SU-DHL-6 (cell line): ENCODE data around the gene FRMPD4.

Experiments used
- H2AFZ ChIP-seq: fragments of 200-600 bp; sonication (generic); 2 replicates; pipeline ENCODE4 v1.6.1; 2014; ENCODE audit warnings: low read depth, mild to moderate bottlenecking, moderate library complexity, mixed read lengths, antibody characterized with exemption, low read length; ENCODE audit not compliant: severe bottlenecking
- H3F3A ChIP-seq: fragments of 200-600 bp; shearing (Covaris generic); 2 replicates; pipeline ENCODE4 v1.6.0; 2016; ENCODE audit warnings: antibody characterized with exemption, mild to moderate bottlenecking; ENCODE audit not compliant: insufficient read depth
- H3K27ac ChIP-seq: fragments of 200-600 bp; sonication (generic); 2 replicates; pipeline ENCODE4 v1.5.1; 2016; ENCODE audit warnings: low read depth, mild to moderate bottlenecking, low read length, moderate library complexity, mixed read lengths
- H3K27me3 ChIP-seq: fragments of 200-600 bp; sonication (generic), shearing (Covaris generic); 2 replicates; pipeline ENCODE4 v1.6.0; 2014; ENCODE audit warnings: mild to moderate bottlenecking, low read length
- H3K36me3 ChIP-seq: fragments of 200-600 bp; sonication (generic); 2 replicates; pipeline ENCODE4 v1.6.1; 2014; ENCODE audit warnings: mild to moderate bottlenecking, low read length, mixed read lengths
- H3K4me2 ChIP-seq: fragments of 300-600, 200-600 bp; shearing (Covaris generic), sonication (generic); 2 replicates; pipeline ENCODE4 v1.6.0; 2014; ENCODE audit warnings: low read length, low read depth, mild to moderate bottlenecking; ENCODE audit not compliant: poor library complexity, severe bottlenecking
- H3K4me3 ChIP-seq: fragments of 200-600 bp; sonication (generic); 2 replicates; pipeline ENCODE4 v1.5.1; 2014; ENCODE audit warnings: antibody characterized with exemption, low read length, mild to moderate bottlenecking, mixed read lengths; ENCODE audit not compliant: insufficient read depth, poor library complexity, severe bottlenecking
- H3K79me2 ChIP-seq: fragments of 200-600 bp; sonication (generic); 2 replicates; pipeline ENCODE4 v1.6.1; 2014; ENCODE audit warnings: mild to moderate bottlenecking, low read length, moderate library complexity; ENCODE audit not compliant: insufficient read depth
- H3K9ac ChIP-seq: fragments of 200-600 bp; sonication (generic); 2 replicates; pipeline ENCODE4 v1.7.0; 2014; ENCODE audit warnings: mild to moderate bottlenecking, low read length
- H3K9me2 ChIP-seq: fragments of 200-600 bp; sonication (generic); replicated peaks from 2 replicates; pipeline ENCODE4 v1.6.1; 2014; ENCODE audit warnings: low read length; ENCODE audit not compliant: insufficient read depth
- H3K9me3 ChIP-seq: fragments of 200-600 bp; sonication (generic); 2 replicates; pipeline ENCODE4 v1.6.1; 2014; ENCODE audit warnings: low read length, mixed read lengths; ENCODE audit not compliant: insufficient read depth
- H4K20me1 ChIP-seq: fragments of 200-600 bp; sonication (generic); 2 replicates; pipeline ENCODE4 v1.6.1; 2014; ENCODE audit warnings: low read depth, mild to moderate bottlenecking, antibody characterized with exemption, low read length, moderate library complexity, mixed read lengths
- EZH2phosphoT487 ChIP-seq: fragments of 200-600 bp; sonication (generic), shearing (Covaris generic); conservative IDR thresholded peaks from 2 replicates; pipeline ENCODE4 v1.6.1; 2018; ENCODE audit warnings: mild to moderate bottlenecking, antibody characterized with exemption, low read length, moderate library complexity, mixed read lengths
- TF ChIP-seq, protein P1 (sequence below): fragments of 200-600 bp; sonication (generic); IDR thresholded peaks from one replicate; pipeline ENCODE4 v1.5.1; 2017; ENCODE audit warnings: antibody characterized with exemption, mild to moderate bottlenecking, low read length, moderate library complexity; ENCODE audit not compliant: insufficient read depth, poor library complexity, severe bottlenecking

Gene FRMPD4

DNA sequence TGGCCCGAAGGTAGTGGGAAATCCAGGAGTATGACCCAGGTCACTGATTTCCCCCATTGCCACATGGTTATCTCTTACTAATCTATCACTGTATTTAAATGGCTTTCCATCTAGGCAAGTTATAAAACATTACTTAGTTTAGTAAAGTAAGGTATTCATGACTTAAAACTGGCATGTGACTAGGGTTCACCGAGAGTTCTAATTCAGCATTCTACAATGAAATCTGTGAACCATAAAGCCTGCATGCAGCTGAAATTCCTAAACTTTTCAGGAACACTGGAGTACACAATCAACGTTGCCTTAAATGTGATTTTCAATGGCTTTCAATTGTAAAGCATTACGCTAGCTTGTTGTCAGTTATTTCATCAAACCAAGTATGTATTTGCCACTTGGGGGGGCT lies 630.2 kb downstream of the FRMPD4 start:
- H3K9ac ChIP-seq: no peak overlapping the region
- H3K9me2 ChIP-seq: no peaks in the 10 kb centered on the region
- H3K79me2 ChIP-seq: no peaks in the 10 kb centered on the region
- no peaks in the 10 kb centered on the region for H3K36me3 ChIP-seq
- no peaks in the 10 kb centered on the region for H3K27me3 ChIP-seq
- no peaks in the 10 kb centered on the region for H3F3A ChIP-seq
- no peaks in the 10 kb centered on the region for H3K9me3 ChIP-seq
- no peak for TF ChIP-seq EZH2phosphoT487
- TF ChIP-seq, protein P1, sequence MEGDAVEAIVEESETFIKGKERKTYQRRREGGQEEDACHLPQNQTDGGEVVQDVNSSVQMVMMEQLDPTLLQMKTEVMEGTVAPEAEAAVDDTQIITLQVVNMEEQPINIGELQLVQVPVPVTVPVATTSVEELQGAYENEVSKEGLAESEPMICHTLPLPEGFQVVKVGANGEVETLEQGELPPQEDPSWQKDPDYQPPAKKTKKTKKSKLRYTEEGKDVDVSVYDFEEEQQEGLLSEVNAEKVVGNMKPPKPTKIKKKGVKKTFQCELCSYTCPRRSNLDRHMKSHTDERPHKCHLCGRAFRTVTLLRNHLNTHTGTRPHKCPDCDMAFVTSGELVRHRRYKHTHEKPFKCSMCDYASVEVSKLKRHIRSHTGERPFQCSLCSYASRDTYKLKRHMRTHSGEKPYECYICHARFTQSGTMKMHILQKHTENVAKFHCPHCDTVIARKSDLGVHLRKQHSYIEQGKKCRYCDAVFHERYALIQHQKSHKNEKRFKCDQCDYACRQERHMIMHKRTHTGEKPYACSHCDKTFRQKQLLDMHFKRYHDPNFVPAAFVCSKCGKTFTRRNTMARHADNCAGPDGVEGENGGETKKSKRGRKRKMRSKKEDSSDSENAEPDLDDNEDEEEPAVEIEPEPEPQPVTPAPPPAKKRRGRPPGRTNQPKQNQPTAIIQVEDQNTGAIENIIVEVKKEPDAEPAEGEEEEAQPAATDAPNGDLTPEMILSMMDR: no peak
- H4K20me1 ChIP-seq: no peaks in the 10 kb centered on the region
- H3K27ac ChIP-seq: no peak overlapping the region
- no peak overlapping the region for H3K4me3 ChIP-seq
- no peak overlapping the region for H2AFZ ChIP-seq
- no peak overlapping the region for H3K4me2 ChIP-seq

DNA sequence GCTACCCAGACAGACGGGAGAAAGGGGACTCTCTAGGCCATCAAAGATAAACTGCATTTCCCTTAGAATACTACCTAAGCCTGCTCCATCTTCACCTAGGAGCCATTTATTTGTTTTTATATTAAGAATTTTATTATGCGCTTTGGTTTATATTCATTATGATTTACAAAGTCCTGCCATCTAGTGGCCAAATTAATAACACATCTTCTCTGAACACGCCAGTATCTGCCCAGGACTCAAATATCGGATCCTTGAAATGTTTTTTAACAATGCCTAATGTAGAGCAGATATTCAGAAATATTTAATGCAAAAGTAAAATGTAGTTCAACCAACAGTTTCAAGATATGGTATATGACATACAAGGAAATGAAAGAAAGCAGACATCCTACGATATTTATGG lies 632.2 kb downstream of the FRMPD4 start:
- Histone ChIP-seq H3K9me2 (no peaks in the 10 kb centered on the region), H3K27ac (no peak overlapping the region), H3K4me3 (no peak overlapping the region), H3K9ac (no peak overlapping the region), H3K36me3 (no peaks in the 10 kb centered on the region), H4K20me1 (no peaks in the 10 kb centered on the region), H3F3A (no peaks in the 10 kb centered on the region), H3K27me3 (no peaks in the 10 kb centered on the region), H3K79me2 (no peaks in the 10 kb centered on the region), H3K9me3 (no peaks in the 10 kb centered on the region), H2AFZ (no peak overlapping the region), H3K4me2 (no peak overlapping the region)
- TF ChIP-seq, protein P1: peak; percentile 41
- no peak for TF ChIP-seq EZH2phosphoT487

GRCh38 chrX:12771445-12772069 lies 633.3 kb downstream of the FRMPD4 start:
- Histone ChIP-seq H3K27me3 (no peaks in the 10 kb centered on the region), H3K27ac (no peak overlapping the region), H3K9me3 (no peaks in the 10 kb centered on the region), H4K20me1 (no peaks in the 10 kb centered on the region), H3K4me2 (peak overlapping the region; percentile 14), H3F3A (no peaks in the 10 kb centered on the region), H3K4me3 (no peak overlapping the region), H3K9me2 (no peaks in the 10 kb centered on the region), H3K9ac (no peak overlapping the region), H2AFZ (no peak overlapping the region), H3K79me2 (no peaks in the 10 kb centered on the region), H3K36me3 (no peaks in the 10 kb centered on the region)
- no peak for TF ChIP-seq EZH2phosphoT487
- TF ChIP-seq, protein P1: peak; percentile 75
